CD4-positive, alpha-beta T cell treated with Interleukin-17A for 4 hours (primary cell): Measurements from ENCODE around the gene CDK11B.
"Not testable (repeated sequence)": the region's sequence is repeated elsewhere in the genome, so short reads cannot be mapped to it uniquely, and the experiment has no call there.

Experiments
- DNase-seq: peaks from one replicate; pipeline ENCODE4 v3.0.0-alpha.2; 2020; ENCODE audit warnings: mixed read lengths

The CDK11B gene

DNA sequence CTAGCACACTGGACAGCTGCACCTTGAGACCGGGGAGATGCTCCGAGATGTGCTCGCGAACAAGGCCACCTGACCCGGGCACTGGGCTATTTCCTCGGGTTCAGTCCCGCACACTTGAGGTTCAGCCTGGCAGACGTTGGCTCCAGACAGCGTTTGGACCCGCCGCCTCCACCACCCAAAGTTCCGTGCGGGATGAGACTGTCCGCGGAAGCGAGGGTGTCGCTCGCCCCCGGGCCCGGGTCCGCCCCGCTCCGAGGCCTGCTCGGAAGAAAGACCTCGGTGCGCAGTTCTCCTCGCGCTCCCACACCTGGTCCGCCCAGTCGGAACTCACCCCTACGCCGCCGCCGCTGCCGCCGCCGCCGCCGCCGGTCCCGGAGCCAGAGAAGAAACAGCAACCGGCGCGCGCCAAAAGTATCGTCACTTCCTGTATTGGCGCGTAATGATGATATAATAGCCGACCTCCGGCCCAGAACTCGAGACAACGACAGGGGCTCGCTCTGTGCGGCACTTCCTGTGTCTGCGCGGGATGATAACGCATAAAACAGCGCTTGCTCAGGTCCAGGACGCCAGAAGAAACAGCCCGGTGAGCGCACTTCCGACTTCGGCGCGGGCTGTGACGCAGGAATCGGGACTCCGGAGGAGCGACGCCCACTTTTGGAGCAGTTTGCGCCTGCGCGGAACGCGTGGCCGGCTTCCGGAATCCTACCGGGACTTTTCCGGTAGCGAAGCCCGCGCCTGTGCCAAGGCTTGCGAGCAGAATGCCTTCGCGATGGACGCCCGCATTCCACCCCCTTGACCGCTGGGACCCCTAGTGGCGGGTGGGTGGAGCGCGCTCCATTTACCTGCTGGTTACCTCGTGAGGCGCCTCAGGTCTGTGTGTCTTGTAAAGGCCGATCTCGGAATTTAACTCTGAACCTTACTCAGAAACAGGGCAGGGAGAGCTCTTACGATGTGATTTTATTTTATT lies at the start of gene CDK11B:
TSS of gene CDK11B (minus strand) at position 422 of the 967 bp plus-strand sequence. CDS start 1,519 bp downstream, outside the sequence.
- peak; percentile 93 for DNase-seq

GRCh38 chr1:1707897-1708296 lies 49.1 kb upstream of the CDK11B start:
- not testable (repeated sequence) for DNase-seq

DNA sequence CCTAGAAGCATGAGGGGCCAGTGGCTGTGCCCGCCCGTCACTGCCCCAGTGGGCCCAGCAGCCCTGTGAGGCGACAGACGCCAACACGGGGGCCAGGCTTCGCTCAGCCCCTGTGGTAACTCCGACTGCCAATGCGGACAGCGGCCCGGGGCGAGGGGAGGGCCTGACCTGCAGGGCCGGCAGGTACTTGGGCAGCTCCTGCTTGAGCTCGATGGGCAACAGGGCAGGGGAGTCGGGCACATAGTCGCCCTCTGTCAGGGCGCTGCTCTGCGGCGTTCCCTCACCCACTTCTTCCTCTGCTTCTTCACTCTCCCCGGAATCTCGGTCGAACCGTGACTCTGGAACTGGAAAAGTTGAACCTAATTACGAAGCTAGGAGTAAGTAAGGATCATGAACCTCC lies 48.4 kb upstream of the CDK11B start:
- not testable (repeated sequence) for DNase-seq

DNA sequence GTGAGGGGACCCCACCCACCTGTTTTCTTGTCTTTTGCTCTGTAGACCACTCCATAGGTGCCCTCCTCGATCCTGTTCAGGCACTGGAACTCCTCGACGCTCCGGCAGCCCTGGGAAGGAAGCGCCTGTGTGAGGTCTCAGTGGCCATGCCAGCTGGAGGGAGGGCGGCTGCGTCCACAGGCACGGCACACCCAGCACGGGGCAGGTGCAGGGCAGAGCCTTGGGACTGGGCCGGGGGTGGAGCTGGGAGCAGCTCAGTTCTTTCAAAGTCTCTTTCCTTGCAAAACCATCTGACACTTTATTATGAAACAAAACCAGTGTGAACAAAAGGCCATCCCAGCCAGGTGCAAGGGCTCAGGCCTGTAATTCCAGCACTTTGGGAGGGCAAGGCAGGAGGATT lies 46.8 kb upstream of the CDK11B start:
- DNase-seq: not testable (repeated sequence)

DNA sequence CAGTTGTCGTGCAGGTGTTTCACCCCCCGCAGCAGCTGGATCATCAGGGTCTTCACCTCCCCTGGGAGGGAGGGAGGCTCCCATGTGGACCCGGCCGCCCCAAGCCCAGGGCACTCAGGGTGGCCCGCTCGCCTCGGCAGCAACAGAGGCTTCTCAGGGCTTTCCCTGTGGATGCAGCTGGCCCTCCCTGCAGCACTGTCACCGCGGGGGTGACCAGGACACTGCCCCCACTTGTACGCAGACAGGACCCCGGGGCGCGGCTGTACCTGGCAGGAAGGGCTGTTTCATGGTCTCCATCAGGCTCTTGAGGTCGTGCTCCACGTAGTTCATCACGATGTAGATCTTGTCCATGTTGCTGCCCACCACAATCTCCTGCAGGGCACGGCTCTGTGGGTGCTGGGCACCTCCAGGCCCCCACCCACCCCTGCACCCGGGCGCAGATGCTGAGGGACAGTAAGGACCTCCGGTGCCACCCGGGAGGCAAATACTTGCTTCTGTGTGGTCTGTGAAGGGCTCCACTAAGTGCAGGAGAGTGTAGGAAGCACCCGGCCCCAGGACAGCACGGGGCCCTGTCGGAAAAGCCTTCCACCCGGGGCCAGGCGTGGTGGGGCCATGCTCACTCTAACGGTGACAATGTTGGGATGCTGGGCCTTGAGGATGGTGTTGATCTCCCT lies 45.6 kb upstream of the CDK11B start:
- not testable (repeated sequence) for DNase-seq

DNA sequence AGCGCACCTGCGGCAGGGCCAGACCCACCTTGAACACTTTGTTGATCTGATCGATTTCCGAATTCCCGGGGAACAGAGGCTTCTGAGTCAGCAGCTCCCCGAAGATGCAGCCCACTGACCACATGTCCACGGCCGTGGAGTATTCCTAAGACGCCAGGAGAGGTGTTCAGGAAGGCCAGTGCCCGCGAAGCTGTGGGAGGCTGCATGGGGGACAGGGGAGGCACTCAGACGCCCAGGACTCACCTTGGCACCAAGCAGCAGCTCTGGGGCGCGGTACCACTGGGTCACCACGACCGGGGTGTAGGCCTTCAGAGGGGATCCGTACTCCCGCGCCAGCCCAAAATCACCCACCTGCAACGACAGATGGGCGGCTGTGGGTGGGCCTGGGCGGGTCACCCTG lies 45.0 kb upstream of the CDK11B start:
- no peak for DNase-seq

DNA sequence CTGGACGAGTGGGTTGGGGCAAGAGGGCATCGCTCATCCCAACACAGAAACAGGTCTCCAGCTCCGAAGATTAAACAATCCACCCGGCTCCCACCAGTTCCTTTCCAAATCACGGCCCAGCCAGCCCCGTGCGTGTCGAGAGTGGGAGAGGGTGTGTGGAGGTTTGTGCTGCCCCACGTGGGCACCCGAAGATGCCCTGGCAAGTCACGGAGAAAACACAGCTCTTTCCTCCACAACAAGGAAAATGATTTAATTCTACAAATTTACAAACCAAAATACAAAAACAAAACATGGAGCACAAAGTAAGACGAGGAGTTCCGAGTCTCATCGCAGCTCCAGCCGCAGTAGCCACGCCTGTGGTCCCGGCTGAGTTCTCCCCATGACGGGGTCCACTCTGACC lies 43.7 kb upstream of the CDK11B start:
- not testable (repeated sequence) for DNase-seq

GRCh38 chr1:1700557-1700956 lies 41.8 kb upstream of the CDK11B start:
- DNase-seq: not testable (repeated sequence)

DNA sequence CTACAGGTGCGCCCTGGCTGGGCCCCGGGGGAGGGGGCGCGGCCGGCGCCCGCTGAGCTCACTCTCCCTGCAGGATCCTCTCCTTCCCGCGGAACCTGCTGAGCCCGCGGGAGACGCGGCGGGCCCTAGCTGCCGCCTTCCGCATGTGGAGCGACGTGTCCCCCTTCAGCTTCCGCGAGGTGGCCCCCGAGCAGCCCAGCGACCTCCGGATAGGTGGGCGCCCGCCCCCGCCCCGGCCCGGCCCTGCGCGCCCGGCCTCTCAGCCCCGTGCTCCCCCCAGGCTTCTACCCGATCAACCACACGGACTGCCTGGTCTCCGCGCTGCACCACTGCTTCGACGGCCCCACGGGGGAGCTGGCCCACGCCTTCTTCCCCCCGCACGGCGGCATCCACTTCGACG lies 41.3 kb upstream of the CDK11B start:
- DNase-seq: not testable (repeated sequence)

GRCh38 chr1:1699061-1699460 lies 40.3 kb upstream of the CDK11B start:
- not testable (repeated sequence) for DNase-seq

DNA sequence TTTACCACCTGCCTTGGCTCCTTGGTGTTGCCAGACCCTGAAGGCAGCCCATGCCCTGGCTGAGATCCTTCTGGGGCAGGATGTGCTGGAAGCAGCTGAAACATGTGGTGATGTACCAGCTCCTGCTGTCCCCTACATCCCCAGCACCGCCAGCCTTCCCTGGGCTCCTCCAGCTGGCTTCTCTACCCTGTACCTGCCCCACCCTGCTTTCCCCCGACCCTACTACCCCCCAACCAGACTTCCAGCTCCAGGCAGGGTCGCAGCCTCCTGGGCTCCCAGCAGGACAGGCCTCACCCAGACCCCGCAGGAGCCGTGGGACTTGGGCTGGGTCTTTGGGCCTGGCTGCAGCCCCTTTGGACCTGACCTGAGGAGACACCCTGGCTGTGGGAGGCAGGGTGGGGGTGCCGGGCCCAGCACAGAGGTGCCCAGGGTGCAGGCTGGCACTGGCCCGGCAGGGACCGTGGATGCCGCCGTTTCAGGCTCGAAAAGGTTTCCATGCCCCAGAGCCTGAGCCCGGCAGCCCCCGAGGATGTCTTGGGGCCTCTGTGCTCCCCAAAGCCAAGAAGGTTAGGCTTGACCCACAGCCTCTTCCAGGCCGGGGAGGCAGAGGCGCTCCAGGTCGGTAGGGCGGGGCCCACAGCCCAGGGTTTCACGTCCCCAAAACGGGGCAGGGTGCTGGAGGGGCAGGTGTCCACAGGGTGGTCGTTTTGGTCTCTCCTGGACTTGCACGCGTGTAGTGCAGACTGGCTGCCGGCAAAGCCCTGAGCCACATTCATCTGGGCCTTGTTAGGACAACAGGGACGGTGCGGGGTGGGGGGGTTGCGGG lies 38.8 kb upstream of the CDK11B start:
- DNase-seq: not testable (repeated sequence)

DNA sequence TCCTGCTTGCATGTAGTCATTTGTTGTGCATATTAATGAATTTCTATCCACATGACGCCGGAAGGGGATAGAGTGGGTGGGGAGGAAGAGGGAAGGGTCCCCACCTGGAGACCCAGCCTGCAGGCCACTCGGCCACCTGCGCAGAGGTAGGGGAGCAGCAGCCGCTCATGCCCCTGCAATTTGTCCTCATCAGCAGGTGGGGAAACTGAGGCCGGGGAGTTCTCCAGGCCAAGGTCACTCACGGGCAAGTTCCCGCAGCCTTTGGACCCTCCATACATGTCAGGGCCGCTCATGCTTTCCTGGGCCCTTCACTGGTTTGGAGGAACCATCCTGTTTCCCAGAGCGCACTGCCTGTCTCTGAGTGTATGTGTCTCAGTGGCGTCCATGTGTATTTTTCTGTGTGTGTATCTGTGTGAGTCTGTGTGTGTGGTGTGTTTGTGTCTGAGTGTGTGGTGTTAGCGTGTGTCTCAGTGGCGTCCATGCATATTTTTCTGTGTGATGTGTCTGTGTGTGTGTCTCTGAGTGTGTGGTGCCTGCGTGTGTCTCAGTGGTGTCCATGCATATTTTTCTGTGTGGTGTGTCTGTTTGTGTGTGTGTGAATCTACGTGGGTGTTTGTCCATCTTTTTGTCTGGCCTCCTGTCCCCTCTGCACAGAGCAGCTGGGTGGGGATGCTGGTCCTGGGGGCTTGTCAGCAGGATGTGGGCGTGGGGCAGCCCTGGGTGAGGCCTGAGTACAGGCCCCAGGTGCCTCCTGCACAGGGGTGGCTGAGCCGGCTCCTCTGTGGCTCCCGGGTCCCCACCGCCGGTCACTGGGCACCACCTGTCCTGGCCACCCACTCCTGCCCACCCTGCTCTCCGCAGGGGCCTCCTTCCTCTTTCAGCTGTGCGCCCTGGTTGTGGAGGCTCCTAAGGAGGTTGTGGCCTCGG lies 37.9 kb upstream of the CDK11B start:
- DNase-seq: not testable (repeated sequence)

- DNase-seq: peak; percentile 94
Measured at GRCh38 chr1:1692714-1693647, 34.2 kb upstream of the CDK11B start, which contains the start of gene SLC35E2B. Gene SLC35E2B, minus strand, starts transcription at chr1:1692795. Its CDS starts 16,096 bp downstream, at chr1:1676699.

GRCh38 chr1:1692324-1692713 lies 33.5 kb upstream of the CDK11B start:
- peak; percentile 84 for DNase-seq

DNA sequence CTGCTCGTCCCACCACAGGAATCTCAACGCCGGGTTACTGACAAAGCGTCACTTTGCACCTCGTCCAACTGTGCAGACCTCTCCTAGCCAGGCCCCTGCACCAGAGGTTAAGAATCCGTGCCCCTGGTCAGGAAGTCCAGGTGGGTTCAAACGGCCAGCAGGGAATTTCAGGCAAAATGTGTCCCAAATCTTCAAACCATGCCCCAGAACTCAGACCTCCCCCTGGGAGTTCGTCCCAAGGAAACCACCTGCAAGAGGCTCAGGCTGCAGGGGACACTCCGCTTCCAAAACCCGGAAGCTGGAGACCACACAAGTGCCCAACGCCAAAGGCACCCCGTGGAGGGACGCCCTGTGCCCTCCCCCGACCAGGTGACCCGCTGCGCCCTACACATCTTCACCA lies 32.6 kb upstream of the CDK11B start:
- not testable (repeated sequence) for DNase-seq

- not testable (repeated sequence) for DNase-seq
Measured at GRCh38 chr1:1689526-1689925, 30.7 kb upstream of the CDK11B start.

- DNase-seq: no peak
Measured at GRCh38 chr1:1687846-1688245, 29.0 kb upstream of the CDK11B start.

GRCh38 chr1:1684031-1684681 lies 25.4 kb upstream of the CDK11B start:
- no peak for DNase-seq

GRCh38 chr1:1683104-1683905 lies 24.5 kb upstream of the CDK11B start:
- DNase-seq: no peak
